Measurements from ENCODE around the gene PRAMEF18. TPM values are rescaled to one million over a fixed set of nuclear protein-coding genes. Genes with fewer than 3 reads are reported as not detected.
"Not testable (repeated sequence)": the region's sequence is repeated elsewhere in the genome, so short reads cannot be mapped to it uniquely, and the experiment has no call there.

Gene PRAMEF18
- total and polyA plus RNA-seq, 2 donors (not counting 1 experiment from before 2014, with no cell fraction given): not detected

DNA sequence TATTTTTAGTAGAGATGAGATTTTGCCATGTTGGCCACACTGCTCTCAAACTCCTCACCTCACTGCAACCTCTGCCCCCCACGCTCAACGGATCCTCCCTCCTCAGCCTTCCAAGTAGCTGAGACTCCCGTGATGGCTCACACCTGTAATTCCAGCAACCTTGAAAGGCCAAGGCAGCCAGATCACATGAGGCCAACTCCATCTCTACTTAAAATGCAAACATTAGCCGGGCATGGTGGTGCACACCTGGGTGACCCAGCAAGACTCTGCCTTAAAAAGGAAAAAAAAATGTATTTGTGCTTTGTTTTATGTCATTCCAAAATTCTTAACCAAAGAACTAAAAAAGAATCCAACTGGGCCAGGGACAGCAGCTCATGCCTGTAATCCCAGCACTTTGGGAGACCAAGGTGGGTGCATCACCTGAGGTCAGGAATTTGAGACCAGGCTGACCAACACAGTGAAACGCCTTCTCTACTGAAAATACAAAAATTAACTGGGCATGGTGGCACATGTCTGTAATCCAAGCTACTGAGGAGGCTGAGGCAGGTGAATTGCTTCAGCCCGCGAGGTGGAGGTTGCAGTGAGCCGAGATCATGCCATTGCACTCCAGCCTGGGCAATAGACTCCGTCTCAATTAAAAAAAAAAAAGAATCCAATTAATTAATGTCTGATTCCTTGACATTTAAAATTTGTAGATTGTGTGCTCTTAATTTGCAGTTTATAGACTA, 17.7 kb upstream of the PRAMEF18 start:
- H3K79me2 ChIP-seq (ENCODE audit: control insufficient read depth, insufficient read depth, low read length); H3K4me3 ChIP-seq (replicated peaks in 1 of 4; ENCODE audit: control extremely low read depth in 1 of 4, insufficient read depth in 1 of 4, low read depth in 3 of 4, low read length in 4 of 4); H3K27me3 ChIP-seq (ENCODE audit: control insufficient read depth, insufficient read depth, low read length); H3K4me1 ChIP-seq (ENCODE audit: control insufficient read depth, extremely low read depth, insufficient read depth, low read length); DNase-seq (ENCODE audit: low read depth in 2 of 2); H3K4me2 ChIP-seq (ENCODE audit: extremely low read depth, insufficient read depth, low read length); H2AFZ ChIP-seq (ENCODE audit: low read length); H3K27ac ChIP-seq (ENCODE audit: insufficient read depth, low read length); H4K20me1 ChIP-seq (ENCODE audit: control insufficient read depth, extremely low read depth, insufficient read depth, low read length); H3K36me3 ChIP-seq (ENCODE audit: control insufficient read depth, insufficient read depth, low read length); H3K9ac ChIP-seq (ENCODE audit: insufficient read depth, low read length); H3K9me3 ChIP-seq (ENCODE audit: control insufficient read depth, insufficient read depth, low read depth, low read length): not testable (repeated sequence)

GRCh38 chr1:13239633-13240032, 13.7 kb upstream of the PRAMEF18 start:
- not testable (repeated sequence) for H3K9me3 ChIP-seq (ENCODE audit: control insufficient read depth, insufficient read depth, low read depth, low read length); H3K9ac ChIP-seq (ENCODE audit: insufficient read depth, low read length); H3K4me3 ChIP-seq (replicated peaks in 1 of 4; ENCODE audit: control extremely low read depth in 1 of 4, insufficient read depth in 1 of 4, low read depth in 3 of 4, low read length in 4 of 4); H3K27me3 ChIP-seq (ENCODE audit: control insufficient read depth, insufficient read depth, low read length); H3K79me2 ChIP-seq (ENCODE audit: control insufficient read depth, insufficient read depth, low read length); H2AFZ ChIP-seq (ENCODE audit: low read length); H3K36me3 ChIP-seq (ENCODE audit: control insufficient read depth, insufficient read depth, low read length); H3K4me1 ChIP-seq (ENCODE audit: control insufficient read depth, extremely low read depth, insufficient read depth, low read length); DNase-seq (ENCODE audit: low read depth in 2 of 2); H3K4me2 ChIP-seq (ENCODE audit: extremely low read depth, insufficient read depth, low read length); H3K27ac ChIP-seq (ENCODE audit: insufficient read depth, low read length); H4K20me1 ChIP-seq (ENCODE audit: control insufficient read depth, extremely low read depth, insufficient read depth, low read length)

DNA sequence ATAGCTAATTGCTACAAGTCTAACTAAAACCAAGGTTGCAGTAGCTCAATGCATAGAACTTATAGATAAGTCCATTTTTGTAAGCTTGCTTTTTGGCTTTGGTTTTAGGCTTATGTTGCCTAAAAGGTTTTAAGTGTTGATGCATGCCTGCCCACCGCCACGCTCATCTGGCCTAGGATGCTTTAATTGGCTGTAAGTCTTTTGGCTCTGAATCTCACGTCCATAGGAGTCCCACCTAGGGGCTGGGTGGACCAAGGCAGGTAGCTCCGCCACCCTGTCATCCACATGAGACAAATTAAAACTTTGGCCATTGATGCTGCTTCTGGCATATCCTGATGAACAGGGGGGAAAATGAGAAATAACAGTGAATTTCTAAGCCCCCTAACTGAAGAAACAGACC, 11.6 kb upstream of the PRAMEF18 start:
- DNase-seq (ENCODE audit: low read depth in 2 of 2); H3K27ac ChIP-seq (ENCODE audit: insufficient read depth, low read length); H4K20me1 ChIP-seq (ENCODE audit: control insufficient read depth, extremely low read depth, insufficient read depth, low read length); H3K9me3 ChIP-seq (ENCODE audit: control insufficient read depth, insufficient read depth, low read depth, low read length); H3K4me3 ChIP-seq (replicated peaks in 1 of 4; ENCODE audit: control extremely low read depth in 1 of 4, insufficient read depth in 1 of 4, low read depth in 3 of 4, low read length in 4 of 4); H3K4me2 ChIP-seq (ENCODE audit: extremely low read depth, insufficient read depth, low read length); H3K27me3 ChIP-seq (ENCODE audit: control insufficient read depth, insufficient read depth, low read length); H3K4me1 ChIP-seq (ENCODE audit: control insufficient read depth, extremely low read depth, insufficient read depth, low read length); H3K79me2 ChIP-seq (ENCODE audit: control insufficient read depth, insufficient read depth, low read length); H3K9ac ChIP-seq (ENCODE audit: insufficient read depth, low read length); H3K36me3 ChIP-seq (ENCODE audit: control insufficient read depth, insufficient read depth, low read length); H2AFZ ChIP-seq (ENCODE audit: low read length): not testable (repeated sequence)

DNA sequence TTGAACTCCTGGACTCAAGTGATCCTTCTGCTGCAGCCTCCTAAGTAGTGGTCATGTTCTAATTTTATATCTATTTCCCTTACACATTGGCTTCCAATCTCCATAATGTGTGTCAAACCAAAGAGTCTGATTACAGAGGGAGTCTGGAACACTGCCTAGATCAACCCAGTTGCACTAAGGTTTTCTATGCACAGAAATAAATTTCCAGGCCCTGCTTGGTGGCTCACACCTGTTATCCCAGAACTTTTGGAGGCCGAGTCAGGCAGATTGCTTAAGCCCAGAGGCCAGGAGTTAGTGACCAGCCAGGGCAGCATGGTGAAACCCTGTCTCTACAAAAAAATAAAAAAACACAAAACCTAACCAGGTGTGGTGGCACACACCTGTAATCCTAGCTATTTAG, 8.1 kb upstream of the PRAMEF18 start:
- not testable (repeated sequence) for H3K27me3 ChIP-seq (ENCODE audit: control insufficient read depth, insufficient read depth, low read length); H3K36me3 ChIP-seq (ENCODE audit: control insufficient read depth, insufficient read depth, low read length); H3K4me1 ChIP-seq (ENCODE audit: control insufficient read depth, extremely low read depth, insufficient read depth, low read length); H4K20me1 ChIP-seq (ENCODE audit: control insufficient read depth, extremely low read depth, insufficient read depth, low read length); H3K9ac ChIP-seq (ENCODE audit: insufficient read depth, low read length); H3K79me2 ChIP-seq (ENCODE audit: control insufficient read depth, insufficient read depth, low read length); H2AFZ ChIP-seq (ENCODE audit: low read length); H3K9me3 ChIP-seq (ENCODE audit: control insufficient read depth, insufficient read depth, low read depth, low read length); H3K4me2 ChIP-seq (ENCODE audit: extremely low read depth, insufficient read depth, low read length); H3K27ac ChIP-seq (ENCODE audit: insufficient read depth, low read length); H3K4me3 ChIP-seq (replicated peaks in 1 of 4; ENCODE audit: control extremely low read depth in 1 of 4, insufficient read depth in 1 of 4, low read depth in 3 of 4, low read length in 4 of 4); DNase-seq (ENCODE audit: low read depth in 2 of 2)

DNA sequence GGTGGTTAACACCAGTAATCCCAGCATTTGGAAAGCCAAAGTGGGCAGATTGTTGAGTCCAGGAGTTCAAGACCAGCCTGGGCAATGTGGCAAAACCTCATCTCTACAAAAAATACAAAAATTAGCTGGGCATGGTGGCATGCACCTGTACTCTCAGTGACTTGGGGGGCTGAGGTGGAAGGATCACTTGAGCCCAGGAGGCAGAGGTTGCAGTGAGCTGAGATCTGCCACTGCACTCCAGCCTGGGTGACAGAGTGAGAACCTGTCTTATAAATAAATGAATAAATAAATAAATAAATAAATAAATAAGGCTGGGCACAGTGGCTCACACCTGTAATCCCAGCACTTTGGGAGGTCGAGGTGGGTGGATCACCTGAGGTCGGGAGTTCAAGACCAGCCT, 6.1 kb upstream of the PRAMEF18 start:
- H2AFZ ChIP-seq (ENCODE audit: low read length); H4K20me1 ChIP-seq (ENCODE audit: control insufficient read depth, extremely low read depth, insufficient read depth, low read length); H3K9ac ChIP-seq (ENCODE audit: insufficient read depth, low read length); H3K27ac ChIP-seq (ENCODE audit: insufficient read depth, low read length); H3K4me3 ChIP-seq (replicated peaks in 1 of 4; ENCODE audit: control extremely low read depth in 1 of 4, insufficient read depth in 1 of 4, low read depth in 3 of 4, low read length in 4 of 4); H3K4me1 ChIP-seq (ENCODE audit: control insufficient read depth, extremely low read depth, insufficient read depth, low read length); H3K27me3 ChIP-seq (ENCODE audit: control insufficient read depth, insufficient read depth, low read length); H3K79me2 ChIP-seq (ENCODE audit: control insufficient read depth, insufficient read depth, low read length); DNase-seq (ENCODE audit: low read depth in 2 of 2); H3K9me3 ChIP-seq (ENCODE audit: control insufficient read depth, insufficient read depth, low read depth, low read length); H3K4me2 ChIP-seq (ENCODE audit: extremely low read depth, insufficient read depth, low read length); H3K36me3 ChIP-seq (ENCODE audit: control insufficient read depth, insufficient read depth, low read length): not testable (repeated sequence)

- not testable (repeated sequence) for H3K4me2 ChIP-seq (ENCODE audit: extremely low read depth, insufficient read depth, low read length); H3K4me3 ChIP-seq (replicated peaks in 1 of 4; ENCODE audit: control extremely low read depth in 1 of 4, insufficient read depth in 1 of 4, low read depth in 3 of 4, low read length in 4 of 4); H3K9me3 ChIP-seq (ENCODE audit: control insufficient read depth, insufficient read depth, low read depth, low read length); H3K27me3 ChIP-seq (ENCODE audit: control insufficient read depth, insufficient read depth, low read length); H3K9ac ChIP-seq (ENCODE audit: insufficient read depth, low read length); H3K27ac ChIP-seq (ENCODE audit: insufficient read depth, low read length); H3K79me2 ChIP-seq (ENCODE audit: control insufficient read depth, insufficient read depth, low read length); H3K4me1 ChIP-seq (ENCODE audit: control insufficient read depth, extremely low read depth, insufficient read depth, low read length); DNase-seq (ENCODE audit: low read depth in 2 of 2); H2AFZ ChIP-seq (ENCODE audit: low read length); H3K36me3 ChIP-seq (ENCODE audit: control insufficient read depth, insufficient read depth, low read length); H4K20me1 ChIP-seq (ENCODE audit: control insufficient read depth, extremely low read depth, insufficient read depth, low read length)
Measured at GRCh38 chr1:13231061-13231750, 5.3 kb upstream of the PRAMEF18 start.

GRCh38 chr1:13230601-13231000, 4.6 kb upstream of the PRAMEF18 start:
- H3K27me3 ChIP-seq (ENCODE audit: control insufficient read depth, insufficient read depth, low read length); H3K4me2 ChIP-seq (ENCODE audit: extremely low read depth, insufficient read depth, low read length); H3K9me3 ChIP-seq (ENCODE audit: control insufficient read depth, insufficient read depth, low read depth, low read length); H3K79me2 ChIP-seq (ENCODE audit: control insufficient read depth, insufficient read depth, low read length); H4K20me1 ChIP-seq (ENCODE audit: control insufficient read depth, extremely low read depth, insufficient read depth, low read length); H3K36me3 ChIP-seq (ENCODE audit: control insufficient read depth, insufficient read depth, low read length); H3K4me3 ChIP-seq (replicated peaks in 1 of 4; ENCODE audit: control extremely low read depth in 1 of 4, insufficient read depth in 1 of 4, low read depth in 3 of 4, low read length in 4 of 4); H3K9ac ChIP-seq (ENCODE audit: insufficient read depth, low read length); H2AFZ ChIP-seq (ENCODE audit: low read length); DNase-seq (ENCODE audit: low read depth in 2 of 2); H3K27ac ChIP-seq (ENCODE audit: insufficient read depth, low read length); H3K4me1 ChIP-seq (ENCODE audit: control insufficient read depth, extremely low read depth, insufficient read depth, low read length): not testable (repeated sequence)
